GM18873 (cell line): ENCODE data around the gene ANKRD30BL.
"Not testable (repeated sequence)": the region's sequence is repeated elsewhere in the genome, so short reads cannot be mapped to it uniquely, and the experiment has no call there.

Experiments used
- ATAC-seq: cut with Tn5 transposase; IDR thresholded peaks from one replicate; pipeline ENCODE4 v1.9.1; 2021; ENCODE audit warnings: mild to moderate bottlenecking, moderate library complexity, moderate number of reproducible peaks; ENCODE audit not compliant: unreplicated experiment, low FRiP score

ANKRD30BL gene, protein sequence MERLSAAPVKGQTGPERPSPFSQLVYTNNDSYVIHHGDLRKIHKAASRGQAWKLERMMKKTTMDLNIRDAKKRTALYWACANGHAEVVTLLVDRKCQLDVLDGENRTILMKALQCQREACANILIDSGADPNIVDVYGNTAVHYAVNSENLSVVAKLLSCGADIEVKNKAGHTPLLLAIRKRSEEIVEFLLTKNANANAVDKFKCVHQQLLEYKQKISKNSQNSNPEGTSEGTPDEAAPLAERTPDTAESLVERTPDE

GRCh38 chr2:132161161-132162124 lies at the start of gene ANKRD30BL:
Gene ANKRD30BL, minus strand, starts transcription at chr2:132161952. Its CDS starts 247 bp downstream, at chr2:132161705.
- ATAC-seq = not testable (repeated sequence)

- ATAC-seq = not testable (repeated sequence)
These were observed 41.1 kb upstream of the ANKRD30BL start for GRCh38 chr2:132202866-132203265.

GRCh38 chr2:132192854-132193253 lies 31.1 kb upstream of the ANKRD30BL start:
- not testable (repeated sequence) for ATAC-seq

- not testable (repeated sequence) for ATAC-seq
These were observed 5.3 kb upstream of the ANKRD30BL start for GRCh38 chr2:132167100-132167499.

DNA sequence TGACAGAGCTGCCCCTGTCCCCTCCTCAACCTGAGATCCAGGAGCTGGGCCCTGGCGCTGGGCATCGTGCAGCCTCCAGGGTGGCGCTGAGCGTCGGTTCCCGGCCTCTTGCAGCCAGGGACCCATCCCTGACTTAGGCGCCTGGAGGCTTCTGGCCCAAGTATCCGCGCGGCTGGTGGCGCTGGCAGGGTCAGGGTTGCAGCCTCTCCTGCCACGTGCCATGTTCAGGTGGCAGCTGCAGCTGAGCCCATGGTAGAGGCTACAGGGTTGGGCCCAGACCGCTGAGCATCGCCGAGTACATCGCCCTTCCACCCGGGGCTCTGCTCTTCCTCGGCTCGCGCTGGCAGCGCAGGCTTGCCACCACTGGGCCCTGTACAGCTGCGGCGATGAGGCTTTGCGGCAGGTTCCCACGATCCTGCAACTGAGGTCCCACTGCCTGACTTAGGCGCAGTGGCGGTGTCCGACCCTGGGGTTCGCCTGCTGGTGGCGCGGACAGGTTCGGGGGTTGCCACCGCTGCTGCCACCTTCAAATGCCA lies 441 bp upstream of the ANKRD30BL start:
- not testable (repeated sequence) for ATAC-seq

DNA sequence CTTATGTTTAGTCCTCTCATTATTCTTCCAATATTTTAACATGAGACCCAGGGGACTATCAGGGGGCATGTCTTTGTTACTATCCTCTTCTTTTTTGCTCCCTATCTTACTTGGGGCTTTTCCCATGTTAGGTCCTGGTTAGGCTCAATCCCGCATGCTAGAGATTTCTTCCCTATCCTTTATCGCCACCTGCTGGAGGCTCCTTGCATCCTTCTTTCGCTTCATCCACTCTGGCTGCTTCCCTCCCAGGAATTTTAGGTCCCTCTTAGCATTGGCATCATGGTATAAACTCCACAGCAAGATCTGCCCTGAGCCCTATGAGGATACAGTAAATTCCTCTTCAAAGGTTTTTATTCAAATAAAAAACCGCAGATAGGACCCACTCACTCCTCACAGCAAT lies 15.0 kb downstream of the ANKRD30BL start:
- not testable (repeated sequence) for ATAC-seq
